HG02943 (cell line): ENCODE measurements around the gene AVL9.
"Not testable (repeated sequence)": the region's sequence is repeated elsewhere in the genome, so short reads cannot be mapped to it uniquely, and the experiment has no call there.

Source experiments
- ATAC-seq: cut with Tn5 transposase; IDR thresholded peaks from one replicate; pipeline ENCODE4 v1.9.1; 2021; ENCODE audit warnings: mild to moderate bottlenecking, low read depth, moderate library complexity; ENCODE audit not compliant: unreplicated experiment

AVL9 gene

DNA sequence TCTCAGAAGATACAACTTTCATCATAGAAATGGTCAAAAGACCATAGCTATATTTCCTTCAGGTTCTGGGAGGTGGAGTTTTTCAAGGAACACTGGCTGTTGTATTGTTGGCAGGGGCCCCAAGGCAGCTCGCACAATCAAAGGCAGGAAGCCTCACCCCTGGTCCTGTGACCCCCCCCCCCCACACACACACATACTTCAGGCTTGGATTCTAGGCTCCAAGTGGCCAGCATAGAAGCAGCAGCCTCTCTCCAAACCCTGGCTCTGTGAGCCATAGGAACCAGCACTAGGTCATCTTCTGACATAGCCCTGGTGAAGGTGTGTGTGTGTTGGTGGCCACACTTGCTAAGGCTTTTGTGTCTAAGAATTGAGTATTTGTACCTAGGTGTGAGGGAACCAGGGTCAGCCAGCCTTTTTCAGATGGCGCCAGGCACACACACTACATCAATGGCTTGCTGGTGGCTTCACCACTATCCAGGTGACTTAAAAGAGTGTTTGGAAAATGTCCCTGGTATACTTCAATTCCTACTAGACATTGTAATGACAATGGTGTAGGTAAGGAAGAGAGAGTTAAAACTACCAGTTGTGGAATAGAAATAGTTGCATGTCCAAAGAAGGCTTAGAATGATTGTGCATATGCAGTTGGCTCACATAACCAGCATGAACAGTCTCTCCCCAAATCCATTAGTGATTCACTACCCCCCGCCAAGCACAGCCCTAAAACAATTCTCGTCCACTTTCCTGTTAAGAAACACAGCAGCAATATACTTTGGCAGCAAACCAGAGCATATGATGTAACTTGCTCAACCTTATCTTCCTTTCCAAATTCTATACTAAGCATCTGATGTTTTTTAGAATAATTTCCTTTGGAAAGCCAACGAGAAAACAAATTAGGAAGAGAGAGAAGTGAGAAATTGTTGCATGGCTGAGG lies 91.3 kb downstream of the AVL9 start:
- ATAC-seq: no peak

DNA sequence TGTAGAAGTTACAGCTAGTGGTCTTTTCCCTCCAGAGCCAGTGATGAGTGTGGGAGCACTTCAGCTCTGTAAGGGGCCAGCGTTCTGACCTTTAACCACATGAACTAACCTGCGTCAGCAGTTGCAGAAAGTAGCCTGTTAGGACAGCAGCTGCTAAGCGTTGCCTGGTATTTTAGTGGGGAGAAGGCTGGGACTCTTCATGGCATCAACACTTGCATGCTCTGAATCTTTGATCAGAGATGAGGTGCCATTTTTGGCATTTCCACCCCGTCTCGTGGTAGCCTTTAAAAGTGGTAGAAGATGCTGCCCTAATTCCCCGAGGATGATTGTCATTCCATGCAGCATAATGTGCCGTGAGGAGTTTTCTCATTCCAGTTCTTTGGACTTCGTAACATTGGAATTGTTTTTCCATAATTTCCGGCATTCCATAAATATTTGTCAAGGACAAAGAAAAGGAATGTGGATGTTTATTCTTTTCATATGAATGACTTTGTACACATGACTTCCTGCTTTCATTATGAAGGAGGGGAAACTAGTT lies 92.2 kb downstream of the AVL9 start:
- ATAC-seq: no peak

DNA sequence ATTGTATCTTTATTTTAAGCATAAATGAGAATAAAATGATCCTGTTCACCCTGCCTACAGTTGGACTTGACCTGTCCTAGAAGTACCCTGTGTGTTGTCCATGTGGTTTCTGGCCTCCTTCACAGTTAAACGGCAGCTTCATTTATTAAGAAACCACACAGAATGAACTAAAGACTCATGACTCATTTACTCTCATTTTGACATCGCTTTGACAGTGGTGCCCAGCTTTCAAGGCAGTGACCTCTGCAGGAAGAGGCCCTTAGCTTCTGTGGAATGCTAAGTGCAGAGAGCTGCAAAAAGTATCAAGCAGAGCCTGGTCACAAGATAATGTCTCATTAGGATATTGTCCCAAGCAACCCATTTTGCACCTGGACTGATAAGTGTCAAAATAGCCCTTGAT lies 93.4 kb downstream of the AVL9 start:
- ATAC-seq: no peak

DNA sequence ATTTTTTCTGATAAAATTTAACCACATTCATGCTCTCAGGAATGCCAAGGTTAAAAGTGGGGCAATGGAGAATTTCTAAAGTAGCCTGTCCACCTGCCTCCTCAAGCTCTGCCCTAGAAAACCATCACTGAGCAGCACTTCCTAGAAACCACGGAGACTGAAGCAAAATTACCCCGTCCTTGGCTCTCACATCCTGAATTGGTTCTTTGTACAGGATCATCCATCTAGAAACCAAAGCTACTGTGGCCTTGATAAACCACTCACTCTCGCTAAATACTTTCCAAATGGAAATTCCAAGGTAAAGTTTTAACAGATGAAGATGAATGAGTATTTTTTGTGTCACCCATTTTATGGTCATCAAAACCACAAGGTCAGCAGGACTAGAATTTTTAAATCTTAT lies 96.6 kb downstream of the AVL9 start:
- no peak for ATAC-seq

DNA sequence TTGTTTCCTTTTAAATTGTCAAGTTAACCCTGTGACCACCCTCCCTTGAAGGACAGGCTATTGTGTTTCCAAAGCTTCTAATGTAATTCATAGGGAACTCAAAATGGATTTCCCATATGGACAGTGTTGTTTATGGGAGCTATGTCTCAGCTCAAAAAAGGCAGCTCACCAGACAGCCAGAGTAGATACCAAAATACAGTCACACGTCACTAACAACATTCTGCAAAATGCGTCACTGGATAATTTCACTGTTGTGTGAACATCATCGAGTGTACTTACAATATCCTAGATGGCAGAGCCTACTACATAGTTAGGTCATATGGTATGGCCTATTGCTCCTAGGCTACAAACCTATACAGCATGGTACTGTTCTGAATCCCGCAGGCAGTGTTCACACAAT lies 97.4 kb downstream of the AVL9 start:
- no peak for ATAC-seq

DNA sequence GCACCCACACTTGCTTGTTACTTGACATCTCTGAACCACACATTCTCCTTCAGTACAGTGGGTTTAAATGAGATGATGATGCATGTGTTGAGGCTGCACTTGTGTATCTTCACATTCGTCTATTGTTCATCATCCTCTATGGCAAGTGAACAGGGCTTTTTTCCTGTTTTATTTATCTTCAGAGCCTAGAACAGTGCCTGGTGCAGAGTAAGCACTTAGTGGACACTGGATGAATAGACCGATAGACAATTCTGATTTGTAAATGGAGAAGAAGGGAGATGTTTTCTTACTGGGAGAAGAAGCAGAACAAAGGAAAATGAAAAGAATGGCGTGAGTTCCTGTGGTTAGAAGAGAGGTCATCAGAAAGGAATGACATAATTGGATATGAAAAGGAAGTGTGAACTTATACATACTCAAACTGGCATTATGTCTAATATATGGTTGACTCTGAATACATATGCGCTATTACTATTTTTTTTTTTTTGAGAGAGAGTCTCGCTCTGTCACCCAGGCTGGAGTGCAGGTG lies 99.7 kb downstream of the AVL9 start:
- no peak for ATAC-seq

DNA sequence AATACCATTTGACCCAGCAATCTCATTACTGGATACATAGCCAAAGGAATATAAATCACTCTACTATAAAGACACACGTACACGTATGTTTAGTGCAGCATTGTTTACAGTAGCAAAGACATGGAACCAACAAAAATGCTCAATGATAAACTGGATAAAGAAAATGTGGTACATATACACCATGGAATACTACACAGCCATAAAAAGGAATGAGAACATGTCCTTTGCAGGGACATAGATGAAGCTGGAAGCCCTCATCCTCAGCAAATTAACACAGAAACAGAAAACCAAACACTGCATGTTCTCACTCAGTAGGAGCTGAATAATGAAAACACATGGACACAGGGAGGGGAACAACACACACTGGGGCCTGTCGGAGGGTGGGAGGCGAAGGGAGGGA lies 105.9 kb downstream of the AVL9 start:
- not testable (repeated sequence) for ATAC-seq

DNA sequence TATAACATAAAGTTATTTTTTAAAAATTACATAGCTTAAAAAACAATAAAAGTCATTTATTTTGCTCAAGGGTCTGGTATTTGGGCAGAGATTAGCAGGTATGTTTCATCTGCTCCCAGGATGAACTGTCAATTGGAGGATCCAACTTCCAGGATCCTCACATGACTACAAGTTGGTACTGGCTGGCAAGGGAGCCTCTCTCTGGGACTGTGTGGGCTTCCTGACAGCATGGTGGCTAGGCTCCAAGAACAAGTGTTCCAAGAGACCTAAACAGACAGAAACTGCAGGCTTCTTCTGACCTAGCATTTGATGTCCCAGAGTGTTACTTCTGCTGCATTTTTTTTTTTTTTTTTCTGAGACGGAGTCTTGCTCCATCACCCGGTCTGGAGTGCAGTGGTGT lies 107.2 kb downstream of the AVL9 start:
- no peak for ATAC-seq

DNA sequence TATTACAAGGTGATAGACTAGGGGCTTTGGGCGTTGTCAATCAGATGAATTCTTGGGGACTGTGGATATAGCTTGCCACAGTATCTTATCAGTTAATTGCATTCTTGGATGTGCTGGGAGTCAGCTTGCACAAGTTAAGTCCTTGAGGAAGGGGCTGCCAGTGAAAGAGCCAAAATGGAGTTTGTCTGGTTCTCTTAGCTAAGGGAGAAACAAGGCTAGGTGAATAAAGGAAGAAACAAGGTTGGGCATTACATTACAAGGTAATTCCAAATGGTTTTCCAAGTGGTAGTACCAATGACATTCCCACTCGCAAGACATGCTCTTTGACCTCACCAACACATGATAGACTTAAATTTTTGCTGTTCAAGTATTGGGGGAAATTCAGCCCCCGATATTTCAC lies 108.2 kb downstream of the AVL9 start:
- not testable (repeated sequence) for ATAC-seq

DNA sequence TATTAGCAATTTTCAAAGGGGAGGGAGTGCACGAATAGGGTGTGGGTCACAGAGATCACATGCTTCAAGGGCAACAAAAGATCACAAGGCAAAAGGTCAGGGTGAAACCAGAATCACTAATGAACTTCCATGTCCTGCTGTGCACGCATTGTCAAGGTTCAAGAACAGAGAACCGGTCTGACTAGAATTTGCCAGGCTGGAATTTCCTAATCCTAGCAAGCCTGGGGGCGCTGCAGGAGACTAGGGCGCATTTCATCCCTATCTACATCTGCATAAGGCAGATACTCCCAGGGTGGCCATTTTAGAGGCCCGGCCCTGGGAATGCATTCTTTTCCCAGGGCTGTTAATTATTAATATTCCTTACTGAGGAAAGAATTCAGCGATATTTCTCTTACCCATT lies 108.8 kb downstream of the AVL9 start:
- not testable (repeated sequence) for ATAC-seq

DNA sequence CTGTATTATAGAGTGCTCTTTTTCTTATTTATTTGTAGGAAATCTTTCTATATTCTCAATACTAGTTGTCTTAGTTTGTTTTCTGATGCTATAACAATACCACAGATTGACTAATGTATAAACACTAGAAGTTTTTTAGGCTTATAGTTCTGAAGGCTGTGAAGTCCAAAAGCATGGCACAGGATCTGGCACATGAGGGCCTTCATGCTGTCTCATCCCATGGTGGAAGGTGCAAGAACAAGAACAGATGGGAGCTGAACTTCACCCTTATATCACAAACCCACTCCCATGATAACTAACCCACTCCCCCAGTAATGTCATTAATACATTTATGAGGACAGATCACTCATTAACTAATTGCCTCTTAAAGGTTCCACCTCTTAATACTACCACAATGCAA lies 109.7 kb downstream of the AVL9 start:
- ATAC-seq: no peak

DNA sequence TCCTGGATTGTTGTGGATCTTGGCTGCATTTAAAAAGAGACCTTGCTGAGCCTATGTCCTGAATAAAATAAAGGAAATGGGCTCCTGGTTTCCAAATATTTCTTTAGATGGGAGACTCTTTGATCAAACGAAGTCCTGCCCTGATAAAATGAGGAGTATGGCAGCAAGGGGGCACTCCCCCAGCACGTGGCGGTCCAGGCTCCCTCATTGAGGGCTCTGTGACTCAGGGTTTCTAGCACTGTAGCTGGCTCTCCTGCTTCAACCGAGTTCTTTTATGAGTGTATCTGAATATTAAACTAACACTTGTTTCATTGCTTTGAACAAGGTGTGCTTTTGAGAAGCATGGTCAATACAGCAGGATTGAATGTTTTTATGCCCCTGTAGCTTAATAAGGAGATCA lies 114.2 kb downstream of the AVL9 start:
- no peak for ATAC-seq

DNA sequence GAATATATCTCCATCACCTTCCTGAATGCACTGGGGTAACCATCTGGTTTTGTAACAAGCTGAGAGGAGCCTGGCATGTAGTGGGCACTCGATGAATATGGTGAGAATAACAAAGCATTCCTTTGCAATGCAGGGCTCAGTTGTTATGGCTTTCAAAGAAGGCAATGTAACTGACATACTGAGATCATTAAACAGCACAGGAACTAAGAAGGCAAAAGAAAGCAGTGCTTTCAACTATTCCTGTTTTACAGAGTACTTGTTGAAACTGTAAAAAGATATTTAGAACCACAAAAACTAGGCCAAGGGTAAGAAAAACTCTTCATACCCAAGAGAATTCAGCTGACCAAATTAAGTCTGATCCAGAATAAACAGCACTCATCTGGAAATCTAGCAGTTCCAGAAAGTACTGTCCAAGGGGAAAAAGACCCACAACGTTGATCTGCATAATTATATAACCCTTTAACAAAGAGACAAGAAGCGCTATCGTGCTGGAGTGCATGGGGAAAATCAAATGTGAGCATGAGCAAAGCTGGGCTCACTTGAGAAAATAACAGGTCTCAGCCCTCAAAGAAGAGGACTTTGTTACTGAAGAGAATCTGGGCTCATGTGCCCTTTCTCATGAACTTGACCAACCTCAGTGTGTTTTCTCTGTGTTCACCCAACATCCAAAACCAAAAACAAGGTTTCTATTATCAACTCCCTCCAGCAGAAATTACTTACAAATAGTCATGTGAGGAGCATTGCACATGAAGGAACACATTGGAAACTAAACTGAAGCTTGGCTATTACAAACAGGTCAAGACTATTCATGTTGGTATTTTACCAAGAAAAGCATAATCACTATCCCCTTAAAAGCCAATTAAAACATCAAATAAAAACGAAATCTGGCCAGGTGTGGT lies 116.2 kb downstream of the AVL9 start:
- no peak for ATAC-seq

DNA sequence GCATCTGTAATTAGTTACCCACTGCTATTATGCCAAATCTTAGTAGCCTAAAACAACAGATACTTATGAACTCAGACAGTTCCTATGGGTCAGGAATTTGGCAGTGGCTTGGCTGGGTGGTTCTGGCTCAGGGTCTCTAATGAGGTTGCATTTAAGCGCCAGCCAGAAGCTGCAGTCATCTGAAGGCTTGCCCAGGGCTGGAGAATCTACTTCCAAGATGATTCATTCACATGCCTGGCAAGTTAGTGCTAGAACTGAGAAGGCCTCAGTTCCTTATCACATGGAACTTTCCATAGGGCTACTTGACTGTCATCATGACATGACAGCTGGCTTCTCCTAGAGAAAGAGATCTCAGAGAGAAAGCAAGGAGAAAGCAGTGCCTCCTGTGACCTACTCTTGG lies 121.3 kb downstream of the AVL9 start:
- no peak for ATAC-seq

DNA sequence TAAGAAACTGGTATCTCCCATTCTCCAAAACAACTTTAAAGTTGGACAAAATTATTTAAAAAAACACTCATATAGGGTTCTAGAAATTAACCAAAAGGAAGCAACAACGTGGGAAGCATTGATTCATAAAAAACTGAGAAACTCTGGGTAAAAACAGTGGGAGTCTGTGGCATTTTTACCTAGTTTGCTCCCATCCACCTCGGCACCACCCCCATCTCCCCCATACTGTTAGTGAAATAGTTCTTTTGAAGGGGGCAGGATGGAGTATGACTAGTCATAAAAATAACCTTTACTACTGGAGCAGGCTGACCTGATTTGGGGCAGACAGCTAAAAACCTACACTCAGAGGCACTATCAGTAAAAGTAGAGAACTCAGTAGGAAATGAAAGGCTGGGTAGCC lies 123.2 kb downstream of the AVL9 start:
- no peak for ATAC-seq

DNA sequence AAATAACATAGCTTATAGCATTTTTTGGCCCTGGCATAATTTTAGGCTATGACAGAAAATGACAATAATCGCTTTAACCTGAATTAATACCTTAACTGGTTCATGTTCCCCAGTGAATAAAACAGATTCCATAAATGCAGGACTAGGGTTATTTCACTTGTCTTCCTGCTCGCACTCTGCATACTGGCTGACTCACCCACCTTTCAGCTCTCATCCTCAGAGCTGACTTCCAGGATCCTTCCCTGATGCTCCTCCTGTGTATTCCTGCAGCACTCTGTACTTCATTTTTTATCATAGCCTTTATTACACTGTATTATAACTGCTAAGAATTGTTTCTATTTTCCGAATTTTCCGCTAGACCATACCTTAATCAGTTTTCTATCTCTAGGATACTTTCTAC lies 123.7 kb downstream of the AVL9 start:
- no peak for ATAC-seq

DNA sequence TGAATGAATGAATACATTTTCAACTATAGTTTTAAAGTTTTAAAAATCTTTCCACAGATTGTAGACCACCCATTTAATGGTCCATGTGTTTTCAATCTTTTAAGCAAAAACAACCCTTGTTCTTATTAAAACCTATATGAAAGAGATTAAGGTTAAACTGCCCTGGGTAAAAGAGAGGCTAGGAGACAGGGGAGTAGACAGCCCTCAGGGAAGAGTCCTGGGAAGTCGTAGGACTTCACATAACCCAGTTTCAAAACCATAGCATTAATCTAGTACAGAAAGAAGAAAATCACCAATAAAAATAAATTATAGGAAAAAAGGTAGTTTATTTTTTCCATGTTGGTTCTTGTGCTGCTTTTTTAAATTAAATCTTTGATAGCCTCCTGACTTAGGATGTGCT lies 124.1 kb downstream of the AVL9 start:
- ATAC-seq: not testable (repeated sequence)

DNA sequence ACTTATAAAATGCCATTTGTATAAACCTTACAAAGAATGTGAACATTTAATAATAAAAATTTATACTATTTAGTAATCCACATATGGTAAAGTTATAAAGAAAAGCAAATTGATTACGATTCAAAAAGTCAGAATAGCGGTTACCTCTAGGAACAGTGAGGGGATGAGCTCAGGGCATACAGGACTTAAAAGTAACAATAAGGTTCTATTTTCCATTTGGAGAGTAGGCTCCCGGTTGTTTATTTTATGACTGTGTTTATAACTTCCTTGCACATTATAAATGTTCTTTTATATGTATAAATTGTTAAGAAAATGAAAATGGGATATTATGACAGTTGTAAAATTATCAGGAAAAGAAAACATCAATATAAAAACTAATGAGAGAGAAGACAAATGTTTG lies 135.7 kb downstream of the AVL9 start:
- ATAC-seq: no peak

DNA sequence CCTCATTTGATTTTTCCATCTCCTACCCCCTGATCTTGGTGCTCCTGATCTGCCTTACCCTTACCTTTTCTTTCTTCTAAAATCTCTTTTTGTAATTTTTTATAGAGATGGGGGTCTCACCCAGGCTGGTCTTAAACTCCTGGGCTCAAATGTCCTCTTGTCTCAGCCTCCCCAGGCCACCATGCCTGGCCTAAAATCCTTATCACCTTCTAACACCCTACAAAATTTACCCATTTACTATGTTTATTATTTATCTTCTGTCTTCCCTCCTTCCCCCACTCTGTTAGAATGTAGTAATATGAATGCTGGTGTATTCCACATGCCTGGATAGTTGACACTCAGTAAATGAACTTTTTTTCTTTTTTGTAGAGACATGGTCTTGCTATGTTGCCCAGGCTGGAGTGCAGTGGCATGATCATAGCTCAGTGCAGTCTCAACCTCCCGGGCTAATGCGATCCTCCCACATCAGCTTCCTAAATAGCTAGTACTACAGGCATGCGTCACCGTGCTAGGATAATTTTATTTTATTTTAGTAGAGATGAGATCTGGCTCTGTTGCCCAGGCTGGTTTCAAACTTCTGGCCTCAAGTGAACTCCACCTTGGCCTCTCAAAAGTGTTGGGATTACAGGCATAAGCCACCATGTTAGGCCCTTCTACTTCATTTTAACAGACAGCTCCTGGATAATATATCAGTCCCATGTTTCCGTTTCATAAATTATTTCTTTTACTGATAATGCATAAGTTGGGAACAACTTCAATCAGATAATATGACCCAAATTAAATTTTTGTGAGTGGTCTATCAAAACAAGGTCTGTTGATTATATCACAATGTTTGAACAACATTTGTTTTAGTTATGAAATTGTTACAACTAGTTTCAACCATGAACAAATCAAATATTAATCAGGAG lies 136.6 kb downstream of the AVL9 start:
- ATAC-seq: not testable (repeated sequence)

DNA sequence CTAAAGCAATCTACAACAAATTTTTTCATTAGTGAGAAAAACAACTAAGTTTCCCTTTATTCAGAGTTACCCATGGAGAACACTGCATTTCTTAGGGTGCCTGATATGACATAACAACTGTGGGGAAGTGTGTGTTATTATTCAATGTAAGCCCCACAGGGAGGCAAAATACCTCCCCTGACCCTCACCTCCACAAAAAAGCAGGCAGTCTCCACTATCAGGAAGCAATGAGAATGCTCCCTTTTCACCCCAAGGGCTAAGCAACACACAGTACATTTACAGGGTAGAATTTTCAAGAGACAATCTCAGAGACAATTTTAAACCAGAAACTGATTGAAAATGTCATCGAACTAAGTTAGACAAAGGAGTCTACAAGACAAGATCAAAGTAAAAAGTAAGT lies 138.2 kb downstream of the AVL9 start:
- ATAC-seq: not testable (repeated sequence)
